Loucy (cell line): Measurements from ENCODE around the gene XPO1.

Experiments
- EZH2phosphoT487 ChIP-seq: fragments of 200-600 bp; IDR thresholded peaks from 2 replicates; pipeline ENCODE4 v1.6.1; 2018; ENCODE audit warnings: antibody characterized with exemption, mild to moderate bottlenecking, moderate library complexity, borderline replicate concordance
- TF ChIP-seq, protein P1 (sequence below): fragments of 200-600 bp; sonication (generic); conservative IDR thresholded peaks from 2 replicates; pipeline ENCODE4 v1.5.1; 2014; ENCODE audit warnings: mild to moderate bottlenecking, antibody characterized with exemption, low read length

GRCh38 chr2:61536180-61536571 is 2.0 kb downstream of the XPO1 start:
- TF ChIP-seq, protein P1, sequence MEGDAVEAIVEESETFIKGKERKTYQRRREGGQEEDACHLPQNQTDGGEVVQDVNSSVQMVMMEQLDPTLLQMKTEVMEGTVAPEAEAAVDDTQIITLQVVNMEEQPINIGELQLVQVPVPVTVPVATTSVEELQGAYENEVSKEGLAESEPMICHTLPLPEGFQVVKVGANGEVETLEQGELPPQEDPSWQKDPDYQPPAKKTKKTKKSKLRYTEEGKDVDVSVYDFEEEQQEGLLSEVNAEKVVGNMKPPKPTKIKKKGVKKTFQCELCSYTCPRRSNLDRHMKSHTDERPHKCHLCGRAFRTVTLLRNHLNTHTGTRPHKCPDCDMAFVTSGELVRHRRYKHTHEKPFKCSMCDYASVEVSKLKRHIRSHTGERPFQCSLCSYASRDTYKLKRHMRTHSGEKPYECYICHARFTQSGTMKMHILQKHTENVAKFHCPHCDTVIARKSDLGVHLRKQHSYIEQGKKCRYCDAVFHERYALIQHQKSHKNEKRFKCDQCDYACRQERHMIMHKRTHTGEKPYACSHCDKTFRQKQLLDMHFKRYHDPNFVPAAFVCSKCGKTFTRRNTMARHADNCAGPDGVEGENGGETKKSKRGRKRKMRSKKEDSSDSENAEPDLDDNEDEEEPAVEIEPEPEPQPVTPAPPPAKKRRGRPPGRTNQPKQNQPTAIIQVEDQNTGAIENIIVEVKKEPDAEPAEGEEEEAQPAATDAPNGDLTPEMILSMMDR = no peak
- TF ChIP-seq EZH2phosphoT487 = no peak
